MCF 10A (cell line): Measurements from ENCODE around the gene METRNL. TPM values are rescaled to one million over a fixed set of nuclear protein-coding genes. Genes with fewer than 3 reads are reported as not detected.

Experiments
- BruUV-seq: library from RNA; stranded (reverse); fragments of 400-500 nt; replicated peaks from 2 replicates; lab custom pipeline; 2021; lab: Mats Ljungman, UMichigan
- CTCF ChIA-PET: fragments of 300-600 bp; sonication (Branson Sonifier 250); formaldehyde crosslinking; extraction: SDS; loops from one replicate; lab custom pipeline; 2021; ENCODE audit warnings: antibody characterized with exemption, inconsistent platforms; lab: Yijun Ruan, JAX
- POLR2A ChIA-PET: fragments of 300-600, 350-650 bp; sonication (Branson Sonifier 250); formaldehyde crosslinking; extraction: SDS; loops from one replicate; lab custom pipeline; 2020; ENCODE audit warnings: antibody characterized with exemption, inconsistent platforms; lab: Yijun Ruan, JAX
- DNase-seq: peaks from one replicate; pipeline ENCODE4 v3.0.0-alpha.2; 2018; ENCODE audit not compliant: unreplicated experiment
- H3K27ac Mint-ChIP-seq: one replicate; pipeline ENCODE4 v1.8.0; 2022; ENCODE audit warnings: mild to moderate bottlenecking, low read depth, mixed read lengths; ENCODE audit not compliant: unreplicated experiment
- H3K27me3 Mint-ChIP-seq: one replicate; pipeline ENCODE4 v1.8.0; 2022; ENCODE audit warnings: mixed read lengths; ENCODE audit not compliant: insufficient read depth, unreplicated experiment
- H3K36me3 Mint-ChIP-seq: one replicate; pipeline ENCODE4 v1.8.0; 2022; ENCODE audit warnings: mild to moderate bottlenecking, moderate library complexity, mixed read lengths; ENCODE audit not compliant: insufficient read depth, unreplicated experiment
- H3K4me1 Mint-ChIP-seq: one replicate; pipeline ENCODE4 v1.8.0; 2022; ENCODE audit warnings: mixed read lengths; ENCODE audit not compliant: insufficient read depth, unreplicated experiment
- H3K4me3 Mint-ChIP-seq: one replicate; pipeline ENCODE4 v1.8.0; 2022; ENCODE audit warnings: mild to moderate bottlenecking, moderate library complexity, mixed read lengths; ENCODE audit not compliant: unreplicated experiment
- H3K9me3 Mint-ChIP-seq: one replicate; pipeline ENCODE4 v1.8.0; 2022; ENCODE audit warnings: mixed read lengths; ENCODE audit not compliant: unreplicated experiment
- intact Hi-C: fragments of 100-400 bp; cut with micrococcal nuclease; formaldehyde crosslinking; loops from 2 replicates; pipeline ENCODE4 v1.14.1; 2022
- total RNA-seq: library from RNA; stranded (reverse); gene quantifications from 2 replicates; pipeline ENCODE4 v1.2.3, GENCODE V29; 2022
- TF ChIP-seq, protein P1 (sequence below): fragments of 200-600 bp; IDR thresholded peaks from one replicate; pipeline ENCODE4 v1.8.0; 2022; ENCODE audit warnings: antibody characterized with exemption, mild to moderate bottlenecking; ENCODE audit not compliant: unreplicated experiment

Gene METRNL
- total RNA-seq, 1 experiment from 2014 or later = 14.5 TPM

DNA sequence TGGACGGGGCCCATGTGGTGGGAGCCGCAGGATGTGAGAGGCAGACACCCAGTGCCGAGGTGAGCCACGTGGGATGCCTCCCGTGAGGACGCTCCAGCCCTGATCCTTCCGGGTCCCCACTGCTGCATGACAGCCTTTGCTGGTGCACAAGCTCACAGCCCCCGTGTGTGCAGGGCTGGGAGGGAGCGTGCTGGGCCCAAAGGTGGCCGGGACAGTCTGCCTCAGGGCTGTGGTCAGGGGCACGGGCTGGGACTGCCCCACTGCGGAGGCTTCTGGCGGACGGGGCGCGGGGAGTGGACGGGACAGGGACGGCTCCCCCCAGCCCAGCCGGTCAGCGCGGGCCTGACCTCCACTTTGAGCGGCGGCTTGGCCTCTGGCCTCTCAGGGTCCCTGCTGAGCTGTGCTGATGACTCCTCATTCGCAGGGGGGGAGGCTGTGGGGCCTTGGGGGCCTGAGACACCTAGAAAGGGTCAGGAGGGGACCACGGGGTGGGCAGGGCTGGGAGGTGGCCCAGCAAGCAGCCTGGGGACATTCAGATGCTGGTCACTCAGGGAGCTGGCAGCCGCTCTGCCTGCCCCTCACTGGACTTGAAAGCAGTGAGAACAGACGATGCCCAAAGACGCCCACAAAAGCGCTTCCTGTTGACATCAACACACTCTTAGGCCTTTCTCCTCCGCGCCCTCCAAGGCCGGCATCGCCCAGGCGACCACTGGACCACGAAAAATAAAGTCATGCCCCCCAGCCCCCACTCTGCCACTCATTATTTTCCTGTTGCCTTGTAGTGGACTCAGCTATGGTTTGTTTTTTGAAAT is 9.3 kb upstream of the METRNL start:
- intact Hi-C loops = no loop called here
- TF ChIP-seq, protein P1, sequence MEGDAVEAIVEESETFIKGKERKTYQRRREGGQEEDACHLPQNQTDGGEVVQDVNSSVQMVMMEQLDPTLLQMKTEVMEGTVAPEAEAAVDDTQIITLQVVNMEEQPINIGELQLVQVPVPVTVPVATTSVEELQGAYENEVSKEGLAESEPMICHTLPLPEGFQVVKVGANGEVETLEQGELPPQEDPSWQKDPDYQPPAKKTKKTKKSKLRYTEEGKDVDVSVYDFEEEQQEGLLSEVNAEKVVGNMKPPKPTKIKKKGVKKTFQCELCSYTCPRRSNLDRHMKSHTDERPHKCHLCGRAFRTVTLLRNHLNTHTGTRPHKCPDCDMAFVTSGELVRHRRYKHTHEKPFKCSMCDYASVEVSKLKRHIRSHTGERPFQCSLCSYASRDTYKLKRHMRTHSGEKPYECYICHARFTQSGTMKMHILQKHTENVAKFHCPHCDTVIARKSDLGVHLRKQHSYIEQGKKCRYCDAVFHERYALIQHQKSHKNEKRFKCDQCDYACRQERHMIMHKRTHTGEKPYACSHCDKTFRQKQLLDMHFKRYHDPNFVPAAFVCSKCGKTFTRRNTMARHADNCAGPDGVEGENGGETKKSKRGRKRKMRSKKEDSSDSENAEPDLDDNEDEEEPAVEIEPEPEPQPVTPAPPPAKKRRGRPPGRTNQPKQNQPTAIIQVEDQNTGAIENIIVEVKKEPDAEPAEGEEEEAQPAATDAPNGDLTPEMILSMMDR = no peak
- ChIA-PET POLR2A (no interaction called here), CTCF (interaction anchor here (0.6 kb wide), 1 partner anchor 334 kb away, joined by 3 read pairs; no protein-coding TSS in a partner anchor)
- Mint-ChIP-seq H3K9me3 (no peaks in the 10 kb centered on the region), H3K27ac (no peak overlapping the region), H3K36me3 (no peaks in the 10 kb centered on the region), H3K4me3 (no peak overlapping the region), H3K4me1 (peaks cover 5% of the 10 kb centered on the region), H3K27me3 (no peaks in the 10 kb centered on the region)
- BruUV-seq = no TSS peak
- no peak for DNase-seq

DNA sequence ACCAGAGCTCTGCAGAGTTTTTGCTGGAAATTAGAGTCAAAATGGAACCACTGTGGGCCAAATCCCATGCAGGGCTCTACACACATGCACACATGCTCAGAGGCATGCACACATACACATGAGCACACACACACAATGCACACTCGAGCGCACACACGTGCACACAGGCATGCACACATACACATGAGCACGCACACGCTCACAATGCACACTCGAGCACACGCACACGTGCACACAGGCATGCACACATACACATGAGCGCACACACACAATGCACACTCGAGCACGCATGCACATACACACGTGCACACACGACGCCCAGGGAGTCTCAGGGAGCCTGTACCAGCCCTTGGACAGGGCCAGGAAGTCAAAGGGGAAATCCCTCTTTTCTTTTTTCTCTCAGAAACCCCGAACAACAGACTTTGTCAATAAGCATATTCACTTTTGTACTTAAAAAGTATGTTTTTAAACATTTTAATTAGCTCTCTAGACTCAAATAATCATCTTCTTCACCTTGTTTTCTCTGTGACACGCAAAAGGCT is 8.5 kb upstream of the METRNL start:
- no peak overlapping the region for H3K27ac Mint-ChIP-seq
- no peaks in the 10 kb centered on the region for H3K36me3 Mint-ChIP-seq
- ChIA-PET CTCF (interaction anchor here (0.7 kb wide), 1 partner anchor 379 kb away, joined by 3 read pairs; no protein-coding TSS in a partner anchor), POLR2A (no interaction called here)
- no peaks in the 10 kb centered on the region for H3K4me1 Mint-ChIP-seq
- TF ChIP-seq, protein P1 = no peak
- no peaks in the 10 kb centered on the region for H3K27me3 Mint-ChIP-seq
- intact Hi-C loops = no loop called here
- H3K9me3 Mint-ChIP-seq = no peaks in the 10 kb centered on the region
- H3K4me3 Mint-ChIP-seq = no peak overlapping the region
- no TSS peak for BruUV-seq
- no peak for DNase-seq

DNA sequence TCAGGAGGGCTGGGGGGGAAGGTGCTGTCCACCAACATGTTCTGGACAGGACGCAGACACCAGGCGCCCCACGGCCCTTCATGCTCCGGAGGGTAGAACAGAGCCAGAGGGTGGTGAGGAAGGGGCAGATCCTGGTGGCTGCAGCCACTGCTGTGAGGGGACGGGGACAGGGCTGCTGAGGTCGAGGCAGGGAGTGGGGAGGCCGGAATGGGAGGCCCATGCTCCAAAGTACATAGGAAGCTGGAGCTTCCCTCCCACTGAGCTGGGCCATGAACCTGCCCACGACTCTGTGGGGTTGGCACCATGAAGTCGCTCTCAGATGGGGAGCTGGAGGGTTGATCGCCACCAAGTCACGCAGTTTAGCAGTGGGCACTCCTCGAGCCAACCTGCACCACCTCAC is 8.0 kb upstream of the METRNL start:
- Mint-ChIP-seq H3K4me3 (no peak overlapping the region), H3K9me3 (no peaks in the 10 kb centered on the region), H3K36me3 (no peaks in the 10 kb centered on the region), H3K27me3 (no peaks in the 10 kb centered on the region), H3K4me1 (no peaks in the 10 kb centered on the region), H3K27ac (no peak overlapping the region)
- DNase-seq = no peak
- CTCF ChIA-PET = interaction anchor here (0.7 kb wide), 1 partner anchor 380 kb away, joined by 3 read pairs; no protein-coding TSS in a partner anchor
- POLR2A ChIA-PET = no interaction called here
- TF ChIP-seq, protein P1 = no peak
- intact Hi-C loops = no loop called here
- BruUV-seq = no TSS peak

DNA sequence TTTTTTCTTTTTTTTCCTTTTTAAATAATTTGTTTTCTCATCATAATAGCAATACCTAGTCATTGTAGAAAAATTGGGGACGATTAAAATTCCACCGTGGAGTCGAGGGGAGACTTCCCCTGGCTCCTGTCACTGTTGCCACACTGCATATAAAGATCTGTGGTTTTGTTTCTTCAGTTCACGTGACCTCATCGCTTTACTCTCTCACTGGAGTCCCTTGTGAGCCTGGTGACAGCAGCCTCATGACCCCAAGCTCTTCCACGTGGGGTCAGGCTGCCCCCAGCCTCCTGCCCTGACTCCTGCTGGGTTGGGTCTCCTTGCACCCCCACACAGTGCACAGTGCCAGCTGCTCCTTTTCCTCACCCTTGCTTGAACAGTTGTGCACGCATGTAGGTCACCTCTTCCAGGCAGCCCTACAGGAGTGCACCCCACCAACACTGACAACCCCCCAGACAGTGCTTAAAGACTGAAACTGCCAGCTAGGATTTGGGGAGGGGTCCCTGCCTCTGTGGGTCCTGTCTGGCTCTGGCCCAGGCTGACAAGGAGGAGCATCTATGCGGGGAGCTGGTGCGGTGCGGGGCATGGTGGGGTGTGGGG is 7.3 kb upstream of the METRNL start:
- DNase-seq = no peak
- no peaks in the 10 kb centered on the region for H3K27me3 Mint-ChIP-seq
- intact Hi-C loops = no loop called here
- ChIA-PET CTCF (interaction anchor here (0.6 kb wide), 2 partner anchors 29 to 272 kb away, joined by 3 read pairs; no protein-coding TSS in a partner anchor), POLR2A (no interaction called here)
- no TSS peak for BruUV-seq
- H3K27ac Mint-ChIP-seq = no peak overlapping the region
- H3K36me3 Mint-ChIP-seq = no peaks in the 10 kb centered on the region
- no peaks in the 10 kb centered on the region for H3K4me1 Mint-ChIP-seq
- no peaks in the 10 kb centered on the region for H3K9me3 Mint-ChIP-seq
- TF ChIP-seq, protein P1 = no peak
- H3K4me3 Mint-ChIP-seq = no peak overlapping the region
